Adrenal gland (tissue), 12 donors: ENCODE measurements around the gene ARMS2. TPM values are rescaled to one million over a fixed set of nuclear protein-coding genes. Genes with fewer than 3 reads are reported as not detected.

Experiments used
- DNase-seq, 7 donors: peaks; one replicate each; pipeline ENCODE4 v3.0.0-alpha.2; 2019 to 2020
- H3K27ac ChIP-seq, 5 donors: fragments of 200-600 bp; sonication (generic) in 4 of 5; 1 replicate in 3 of 5; 2 replicates in 2 of 5; pipeline versions ENCODE4 v1.5.1 to v1.8.0; 2016 to 2020; ENCODE audit warnings: mild to moderate bottlenecking in 1 of 5
- H3K27me3 ChIP-seq: fragments of 200-600 bp; 2 replicates; pipeline ENCODE4 v1.8.0; 2021
- H3K36me3 ChIP-seq, 2 donors: fragments of 200-600 bp; replicated peaks in 1 of 2; 1 replicate in 1 of 2; 2 replicates in 1 of 2; pipeline versions ENCODE4 v1.5.1 to v1.8.0; 2018 to 2022
- H3K4me1 ChIP-seq, 2 donors: fragments of 200-600 bp; replicated peaks in 1 of 2; 1 replicate in 1 of 2; 2 replicates in 1 of 2; pipeline versions ENCODE4 v1.5.1 to v1.8.0; 2018 to 2021
- H3K4me3 ChIP-seq, 4 donors: fragments of 200-600 bp; sonication (generic) in 3 of 4; one replicate each; pipeline ENCODE4 v1.5.1; 2016 to 2018
- H3K9me3 ChIP-seq, 3 donors: fragments of 200-600 bp; sonication (generic) in 1 of 3; replicated peaks in 1 of 3; 1 replicate in 2 of 3; 2 replicates in 1 of 3; pipeline versions ENCODE4 v1.5.1 to v1.8.0; 2016 to 2021
- CTCF ChIP-seq, 6 experiments: fragments of 450-650 bp in 4 of 6; fragments of 200-600 bp in 2 of 6; sonication (generic) in 1 of 6; IDR thresholded peaks; 1 replicate in 5 of 6; 2 replicates in 1 of 6; pipeline versions ENCODE4 v1.5.1 to v1.8.0; 2016 to 2021; ENCODE audit warnings: antibody characterized with exemption in 6 of 6, mild to moderate bottlenecking in 2 of 6, moderate library complexity in 1 of 6
- POLR2A ChIP-seq, 2 donors: fragments of 450-650 bp; IDR thresholded peaks; one replicate each; pipeline ENCODE4 v1.6.1; 2017; ENCODE audit warnings: antibody characterized with exemption in 2 of 2, mild to moderate bottlenecking in 2 of 2, moderate library complexity in 1 of 2
- WGBS, 4 donors: extraction: QIAGEN DNeasy Blood & Tissue Kit in 2 of 4; methylation state at CpG; one replicate each; pipeline versions ENCODE4 v1.1.5 to v1.1.7; 2013 to 2017; 5-methylcytosine and 5-hydroxymethylcytosine counted together
- intact Hi-C, 2 donors: fragments of 100-400 bp; cut with DNase I; formaldehyde crosslinking; loops; one replicate each; pipeline versions ENCODE4 v1.14.1 to v1.15.0; 2022 to 2023
- polyA plus RNA-seq, 3 donors: library from polyadenylated mRNA; stranded (reverse); fragments of 200-250 nt in 2 of 3; fragments of 350-450 nt in 1 of 3; fragmentation: Illumina TruSeq in 1 of 3; extraction: RNeasy Lipid Tissue Mini Kit (QIAGEN cat#74804) in 1 of 3; gene quantifications; one replicate each; pipeline ENCODE4 v1.2.3, GENCODE V29; 2013 to 2014
- total RNA-seq, 9 donors: library from RNA; depleted of rRNA in 4 of 9; stranded (reverse); fragments of >200 nt in 4 of 9; fragments of 120-200 nt in 1 of 9; fragmentation: NEBNext Ultra II Directional in 1 of 9; extraction: Animal tissue kit (Norgen Biotek cat#: 25700) in 1 of 9; gene quantifications; one replicate each; pipeline versions ENCODE4 v1.1.0 to v1.2.4, GENCODE V29; 2013 to 2023
- donor health status: healthy with polysubstance abuse.
- donor health status: Bipolar disorder and iron deficiency.
- donor health status: DM: yes; HTN: yes; CAD: no.
- donor health status: DM: no; HTN: no; CAD: no.
- donor health status: DM: no; HTN: no; CAD: no.
- donor health status: DM: yes; HTN: yes; CAD: no.

Gene ARMS2
- total and polyA plus RNA-seq, 12 donors: 0.13 TPM; not detected in 11

- DNase-seq: no peak
These were observed 36.6 kb downstream of the ARMS2 start for GRCh38 chr10:122490786-122491680.

GRCh38 chr10:122492006-122492405, 37.6 kb downstream of the ARMS2 start:
- WGBS, 4 donors: 90 to 96% (median 92%) methylated on average over 9 of the region's 9 CpGs
- DNase-seq: no peak
- H3K36me3 ChIP-seq: peaks cover 0 to 15% of the 10 kb centered on the region in 2 donors
- H3K4me3 ChIP-seq: no peak overlapping the region
- TF ChIP-seq POLR2A (IDR thresholded peaks at IDR 0.05) (no peak), CTCF (IDR thresholded peaks at IDR 0.05) (no peak)
- no peaks in the 10 kb centered on the region for H3K27me3 ChIP-seq
- intact Hi-C loops: no loop called here
- peaks cover 0 to 3% of the 10 kb centered on the region in 2 donors for H3K4me1 ChIP-seq
- no peaks in the 10 kb centered on the region for H3K9me3 ChIP-seq
- H3K27ac ChIP-seq: no peak overlapping the region

More at GRCh38 chr10:122490786-122491680, 36.6 kb downstream of the ARMS2 start:
- 84 to 96% (median 91%) methylated on average over 13 to 26 of the region's 26 CpGs for WGBS, 4 donors
- intact Hi-C loops: no loop called here
- TF ChIP-seq CTCF (IDR thresholded peaks at IDR 0.05) (no peak), POLR2A (IDR thresholded peaks at IDR 0.05) (no peak)
- Histone ChIP-seq H3K36me3 (peaks cover 0 to 15% of the 10 kb centered on the region in 2 donors), H3K4me3 (no peak overlapping the region), H3K27me3 (no peaks in the 10 kb centered on the region), H3K9me3 (no peaks in the 10 kb centered on the region), H3K27ac (no peak overlapping the region), H3K4me1 (peaks cover 0 to 12% of the 10 kb centered on the region in 2 donors)

GRCh38 chr10:122492999-122493481, 38.6 kb downstream of the ARMS2 start:
- H3K4me1 ChIP-seq: peaks cover 0 to 3% of the 10 kb centered on the region in 2 donors
- peaks cover 0 to 15% of the 10 kb centered on the region in 2 donors for H3K36me3 ChIP-seq
- 80 to 92% (median 85%) methylated on average over 8 to 9 of the region's 9 CpGs for WGBS, 4 donors
- no peak overlapping the region for H3K4me3 ChIP-seq
- intact Hi-C loops: no loop called here
- H3K9me3 ChIP-seq: no peaks in the 10 kb centered on the region
- no peaks in the 10 kb centered on the region for H3K27me3 ChIP-seq
- TF ChIP-seq CTCF (IDR thresholded peaks at IDR 0.05): no peak
- TF ChIP-seq POLR2A (IDR thresholded peaks at IDR 0.05): no peak
- no peak overlapping the region for H3K27ac ChIP-seq
- DNase-seq: no peak

- DNase-seq: no peak
- peaks cover 0 to 2% of the 10 kb centered on the region in 2 donors for H3K4me1 ChIP-seq
- H3K4me3 ChIP-seq: no peak overlapping the region
- intact Hi-C loops: no loop called here
- H3K27me3 ChIP-seq: no peaks in the 10 kb centered on the region
- peaks cover 0 to 15% of the 10 kb centered on the region in 2 donors for H3K36me3 ChIP-seq
- TF ChIP-seq POLR2A (IDR thresholded peaks at IDR 0.05): no peak
- no peak for TF ChIP-seq CTCF (IDR thresholded peaks at IDR 0.05)
- no peaks in the 10 kb centered on the region for H3K9me3 ChIP-seq
- WGBS, 4 donors: 93 to 99% (median 97%) methylated on average over 4 of the region's 4 CpGs
- no peak overlapping the region for H3K27ac ChIP-seq
These were observed 39.3 kb downstream of the ARMS2 start for GRCh38 chr10:122493761-122494160.
